HL-60 (cell line): ENCODE results near the gene PRPH2.

Experiments used
- DNase-seq, 2 experiments: peaks; one replicate each; pipeline ENCODE4 v3.0.0-alpha.2; 2010 to 2020; ENCODE audit warnings: low read depth in 1 of 2, low spot score in 1 of 2
- H3K27ac ChIP-seq: fragments of 250-450 bp; sonication (Bioruptor Pico); replicated peaks from 2 replicates; pipeline ENCODE4 v1.5.1; 2020; ENCODE audit warnings: mild to moderate bottlenecking, moderate library complexity
- H3K27me3 ChIP-seq: fragments of 250-450 bp; sonication (Bioruptor Pico); 2 replicates; pipeline ENCODE4 v1.5.1; 2021; ENCODE audit warnings: mild to moderate bottlenecking, moderate library complexity; ENCODE audit not compliant: insufficient read depth, poor library complexity, severe bottlenecking
- H3K4me3 ChIP-seq: replicated peaks from 2 replicates; pipeline ENCODE4 v1.5.1; 2011; ENCODE audit warnings: mild to moderate bottlenecking, control low read depth, low read length; ENCODE audit not compliant: insufficient read depth
- CTCF ChIP-seq: IDR thresholded peaks from one replicate; pipeline ENCODE4 v1.5.1; 2011; ENCODE audit warnings: low read length, control low read depth, inconsistent platforms; ENCODE audit not compliant: insufficient read depth
- GABPA ChIP-seq: IDR thresholded peaks from 2 replicates; pipeline ENCODE4 v1.6.1; 2012; ENCODE audit warnings: low read depth
- POLR2AphosphoS5 ChIP-seq: IDR thresholded peaks from 2 replicates; pipeline ENCODE4 v1.6.1; 2012; ENCODE audit warnings: low read depth
- REST ChIP-seq: IDR thresholded peaks from 2 replicates; pipeline ENCODE4 v1.6.1; 2012; ENCODE audit warnings: low read depth; ENCODE audit not compliant: insufficient replicate concordance
- SPI1 ChIP-seq: IDR thresholded peaks from 2 replicates; pipeline ENCODE4 v1.6.1; 2012; ENCODE audit warnings: low read depth, mild to moderate bottlenecking, borderline replicate concordance

Gene PRPH2

DNA sequence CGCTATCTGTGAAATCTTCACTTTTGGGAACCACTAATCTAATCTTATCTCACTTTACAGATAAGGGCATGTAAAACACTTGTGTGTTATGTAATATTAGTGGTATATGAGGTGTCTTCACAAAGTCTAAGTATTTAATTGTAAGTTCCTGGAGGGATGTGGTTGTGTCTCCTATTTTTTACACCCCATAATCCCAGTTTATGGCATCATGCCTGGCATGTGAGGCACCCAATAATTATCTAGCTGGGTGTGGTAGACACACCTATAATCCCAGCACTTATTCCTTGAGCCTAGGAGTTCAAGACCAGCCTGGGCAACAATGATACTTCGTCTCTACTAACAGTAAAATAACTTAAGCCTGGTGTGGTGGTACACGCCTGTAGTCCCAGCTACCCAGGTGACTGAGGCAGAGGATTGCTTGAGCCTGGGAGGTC lies 40.0 kb upstream of the PRPH2 start:
- no peak for DNase-seq
- no peaks in the 10 kb centered on the region for H3K27me3 ChIP-seq
- H3K27ac ChIP-seq, result no peak overlapping the region
- H3K4me3 ChIP-seq, result no peak overlapping the region
- no peak for TF ChIP-seq REST
- no peak for TF ChIP-seq POLR2AphosphoS5
- TF ChIP-seq GABPA, result no peak
- no peak for TF ChIP-seq CTCF
- no peak for TF ChIP-seq SPI1

- no peak overlapping the region for H3K27ac ChIP-seq
- TF ChIP-seq REST (no peak), CTCF (no peak), POLR2AphosphoS5 (no peak), GABPA (no peak), SPI1 (no peak)
- DNase-seq, result no peak
- H3K4me3 ChIP-seq, result no peak overlapping the region
- no peaks in the 10 kb centered on the region for H3K27me3 ChIP-seq
Observed at GRCh38 chr6:42761287-42762067, 39.1 kb upstream of the PRPH2 start.

- H3K27ac ChIP-seq, result no peak overlapping the region
- no peak for TF ChIP-seq SPI1
- no peak for DNase-seq
- H3K4me3 ChIP-seq, result no peak overlapping the region
- H3K27me3 ChIP-seq, result no peaks in the 10 kb centered on the region
Observed at GRCh38 chr6:42758756-42759430, 36.5 kb upstream of the PRPH2 start.

- DNase-seq, result no peak
- Histone ChIP-seq H3K27me3 (no peaks in the 10 kb centered on the region), H3K27ac (no peak overlapping the region), H3K4me3 (no peak overlapping the region)
- TF ChIP-seq REST (no peak), SPI1 (no peak), POLR2AphosphoS5 (no peak), CTCF (no peak), GABPA (no peak)
Observed at GRCh38 chr6:42756722-42757121, 34.3 kb upstream of the PRPH2 start.
